ENCODE data around the gene RNF212. TPM values are rescaled to one million over a fixed set of nuclear protein-coding genes. Genes with fewer than 3 reads are reported as not detected.
"Not testable (repeated sequence)": the region's sequence is repeated elsewhere in the genome, so short reads cannot be mapped to it uniquely, and the experiment has no call there.

The RNF212 gene
- total RNA-seq, 1 donor from 2014 or later: not detected

DNA sequence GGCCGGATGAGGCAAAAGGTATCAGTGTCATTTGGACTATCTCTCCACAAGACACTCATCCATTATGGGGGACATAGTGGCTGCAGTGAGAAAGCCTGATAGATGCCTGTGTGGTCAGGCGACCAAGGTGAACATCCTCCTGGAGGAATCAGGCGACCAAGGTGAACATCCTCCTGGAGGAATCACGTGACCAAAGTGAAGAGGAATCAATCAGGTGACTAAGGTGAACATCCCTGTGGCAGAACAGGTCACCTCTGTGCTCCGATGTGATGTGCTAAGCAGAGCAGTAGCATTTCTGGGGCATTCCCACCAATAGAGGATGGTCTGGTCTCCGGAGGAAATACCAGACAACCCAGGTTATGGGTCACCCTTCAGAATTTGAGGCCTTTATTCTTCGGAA lies 44.0 kb downstream of the RNF212 start:
- no peak for DNase-seq (ENCODE audit: low read depth)

DNA sequence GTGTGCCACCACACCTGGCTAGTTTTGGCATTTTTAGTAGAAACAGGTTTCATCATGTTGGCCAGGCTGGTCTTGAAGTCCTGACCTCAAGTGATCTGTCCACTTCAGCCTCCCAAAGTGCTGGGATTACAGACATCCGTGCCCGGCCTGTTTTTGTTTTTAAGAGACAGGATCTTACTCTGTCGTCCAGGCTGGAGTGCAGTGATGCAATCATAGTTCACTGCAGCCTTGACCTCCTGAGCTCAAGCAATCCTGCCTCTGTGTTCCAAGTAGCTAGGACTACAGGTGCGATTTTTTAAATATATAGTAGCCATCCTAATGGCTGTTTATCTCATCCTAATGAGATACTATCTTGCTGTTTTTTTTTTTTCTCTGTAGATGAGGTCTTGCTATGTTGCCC lies 47.6 kb downstream of the RNF212 start:
- DNase-seq (ENCODE audit: low read depth): no peak

DNA sequence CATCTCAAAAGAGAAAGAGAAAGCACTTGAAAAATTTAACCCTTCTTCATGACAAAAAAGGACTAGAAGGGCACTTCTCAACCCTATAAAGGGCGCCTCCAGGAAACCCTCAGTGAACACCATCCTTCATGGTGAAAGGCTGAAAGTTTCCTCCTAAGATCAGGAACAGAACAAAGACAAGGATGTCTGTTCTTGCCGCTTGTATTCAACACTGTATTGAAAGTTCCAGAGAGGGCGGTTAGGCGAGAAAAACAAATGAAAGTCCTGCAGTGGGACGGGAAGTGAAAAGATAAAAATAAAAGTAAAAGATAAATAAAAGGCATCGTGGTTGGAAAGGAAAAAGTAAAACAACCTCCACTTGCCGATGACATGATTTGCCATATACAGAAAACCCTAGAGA lies 50.9 kb downstream of the RNF212 start:
- DNase-seq (ENCODE audit: low read depth): no peak

DNA sequence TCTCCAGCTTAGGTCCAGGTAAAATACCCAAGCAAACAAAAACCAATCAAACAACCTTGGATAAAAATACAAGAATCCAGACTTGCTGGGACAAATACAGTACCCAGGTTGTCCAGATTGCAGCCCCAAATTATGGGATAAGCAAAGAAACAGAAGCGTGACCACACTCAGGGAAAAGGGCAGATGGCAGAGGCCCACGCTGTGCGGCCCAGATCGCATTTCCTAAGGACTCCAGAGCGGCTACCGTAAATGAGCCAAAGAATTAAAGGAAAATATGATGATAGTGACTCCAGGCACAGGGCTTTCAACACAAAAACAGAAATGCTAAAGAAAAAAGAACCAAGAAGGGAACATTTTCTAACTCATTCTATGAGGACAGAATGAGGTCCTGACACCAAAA lies 51.6 kb downstream of the RNF212 start:
- no peak for DNase-seq (ENCODE audit: low read depth)

DNA sequence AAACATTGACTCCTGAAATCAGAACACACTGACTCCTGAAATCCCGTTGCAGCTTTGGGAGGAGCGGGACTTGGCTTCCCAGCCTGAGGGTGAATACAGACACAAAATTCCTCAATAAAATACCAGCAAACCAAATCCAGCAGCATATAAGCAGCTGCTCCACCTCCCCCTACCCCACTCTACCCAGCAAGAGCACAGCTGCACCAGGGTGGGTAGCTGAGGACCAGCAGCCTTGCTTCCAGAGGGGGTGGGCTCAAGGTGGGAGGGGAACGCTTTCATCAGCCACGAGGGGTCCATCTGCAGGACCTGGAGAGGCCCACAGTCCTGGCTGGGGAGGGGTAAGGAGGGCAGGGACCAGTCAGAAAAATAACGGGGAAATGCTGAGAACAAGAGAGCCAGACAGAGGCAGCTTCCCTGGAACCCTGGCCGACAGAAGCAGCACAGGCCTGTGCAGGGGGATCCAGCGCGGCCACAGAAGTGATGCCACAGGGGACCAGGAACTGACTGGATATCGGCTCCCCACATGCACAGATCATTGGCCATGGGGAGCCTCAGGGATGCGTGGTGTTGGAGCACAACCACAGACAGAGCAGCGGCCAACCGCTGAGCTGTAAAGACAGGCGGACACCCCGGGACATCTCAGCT lies 52.2 kb downstream of the RNF212 start:
- no peak for DNase-seq (ENCODE audit: low read depth)

DNA sequence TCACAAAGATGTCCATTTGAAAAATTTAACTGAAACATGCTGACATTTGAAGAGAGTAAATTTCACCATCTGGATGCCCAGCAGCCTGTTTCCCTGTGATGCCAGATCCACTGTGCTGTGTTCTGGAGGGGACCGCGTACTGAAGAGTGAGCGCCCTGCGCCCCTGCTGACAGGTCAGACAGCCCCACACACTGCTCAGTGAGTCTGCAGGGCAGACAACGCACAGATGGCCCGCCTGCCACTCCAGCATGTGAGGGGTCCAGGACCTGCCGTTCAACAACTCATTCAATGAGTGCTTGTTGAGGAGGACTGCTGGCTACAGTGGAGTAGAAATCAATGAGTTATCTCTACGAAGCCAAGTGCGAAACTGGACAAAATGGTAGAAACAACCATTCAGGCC lies 52.7 kb downstream of the RNF212 start:
- no peak for DNase-seq (ENCODE audit: low read depth)

DNA sequence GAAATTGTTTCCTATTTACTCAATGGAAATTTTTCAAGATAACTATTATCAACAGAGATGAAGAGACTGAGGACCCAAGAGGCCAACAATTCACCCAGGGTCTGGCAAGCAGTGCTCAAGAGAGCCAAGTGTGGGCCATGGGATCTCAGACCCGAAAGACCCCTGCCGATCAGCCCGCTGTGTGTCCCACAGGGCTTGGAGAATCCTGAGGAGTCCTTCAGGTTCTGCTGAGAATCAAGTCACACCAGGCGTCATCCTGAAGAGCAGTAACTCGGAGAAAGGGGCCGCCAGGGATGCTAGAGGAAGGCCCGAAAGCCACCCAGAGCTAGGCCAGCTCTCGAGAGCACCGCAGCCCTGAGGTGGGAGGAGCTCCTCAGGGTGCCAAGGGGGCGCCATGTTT lies 53.2 kb downstream of the RNF212 start:
- no peak for DNase-seq (ENCODE audit: low read depth)

DNA sequence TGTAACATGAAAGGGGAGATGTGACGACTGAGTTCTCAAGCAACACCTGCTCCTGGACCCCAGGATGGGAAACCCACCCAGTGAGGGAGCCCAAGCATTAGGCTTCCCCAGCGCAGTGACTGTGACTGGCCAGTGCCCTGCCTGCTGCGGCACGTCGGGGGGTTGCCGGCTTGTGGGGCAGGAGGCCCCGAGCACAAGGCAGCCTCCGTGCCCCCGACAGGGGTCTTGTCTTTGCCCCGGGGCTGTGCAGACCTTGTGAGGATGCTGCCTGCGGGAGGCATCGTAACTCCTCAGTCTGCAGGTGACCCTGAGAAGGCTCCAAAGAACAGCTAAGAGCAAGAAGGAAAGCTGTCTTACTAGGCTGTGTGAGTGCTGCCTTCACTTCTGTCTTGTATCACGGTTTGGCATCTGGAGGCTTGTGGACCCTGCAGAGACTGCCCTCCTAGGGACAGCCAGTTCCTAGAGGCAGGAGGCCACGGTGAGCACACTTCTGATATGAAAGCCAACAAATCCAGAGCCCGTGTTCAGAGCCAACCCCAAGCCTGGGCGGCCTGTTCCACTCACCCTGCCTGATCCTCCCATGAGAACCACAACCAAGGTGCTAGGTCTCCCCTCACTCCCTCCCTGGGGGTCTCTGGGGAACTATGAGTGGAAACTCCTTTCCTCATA lies 54.2 kb downstream of the RNF212 start:
- no peak for DNase-seq (ENCODE audit: low read depth)

DNA sequence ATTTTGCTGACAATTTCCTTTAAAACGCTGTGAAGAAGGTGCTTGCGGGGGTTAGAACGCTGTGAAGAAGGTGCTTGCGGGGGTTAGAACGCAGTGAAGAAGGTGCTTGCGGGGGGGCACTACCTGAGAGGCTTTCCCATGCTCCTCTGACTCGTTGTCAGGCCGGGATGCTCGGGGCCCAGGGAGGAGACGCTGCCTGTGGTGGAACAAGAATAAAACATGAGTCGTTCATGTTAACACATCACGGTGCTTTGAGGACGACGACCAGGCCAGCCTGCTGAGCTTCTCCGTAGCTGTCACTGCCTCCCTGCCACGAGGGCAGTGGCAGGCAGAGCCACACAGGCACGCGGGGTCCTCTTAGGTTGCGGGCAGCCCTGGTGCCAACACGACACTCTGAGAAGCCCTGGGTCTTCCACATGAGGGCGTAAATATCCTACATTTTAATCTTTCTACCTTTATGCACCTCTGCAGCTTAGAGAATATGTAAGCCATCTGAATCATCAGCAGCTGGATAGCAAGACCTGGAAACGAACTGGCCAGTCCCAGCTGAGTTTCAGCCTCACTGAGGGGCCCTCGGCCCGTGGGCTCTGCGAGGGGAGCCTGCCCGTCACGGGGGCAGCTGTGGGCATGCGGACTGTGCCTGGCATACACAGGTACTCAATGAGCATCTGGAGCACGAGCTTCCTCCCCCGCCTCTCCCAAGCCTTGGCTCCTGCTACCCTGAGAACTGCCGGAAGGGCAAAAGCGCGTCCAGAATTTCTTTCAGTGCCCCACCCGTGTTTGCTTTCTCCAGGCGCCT lies 55.0 kb downstream of the RNF212 start:
- DNase-seq (ENCODE audit: low read depth): peak; percentile 37

DNA sequence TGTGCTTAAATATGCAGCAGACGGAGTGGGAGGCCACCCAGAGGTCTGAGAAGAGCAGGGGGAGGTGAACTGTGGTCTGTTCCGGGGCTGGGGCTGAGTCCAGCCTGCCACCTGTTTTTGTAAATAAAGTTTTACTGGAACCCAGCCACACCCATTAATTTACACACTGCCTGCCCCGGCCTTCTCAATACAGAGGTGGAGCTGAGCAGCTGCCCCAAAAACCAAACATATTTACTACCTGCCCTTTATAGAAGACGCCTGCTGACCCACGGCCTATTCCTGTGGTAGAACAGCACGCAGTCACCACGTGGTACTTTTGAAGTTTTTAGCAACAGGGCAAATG lies 56.0 kb downstream of the RNF212 start:
- peak; percentile 30 for DNase-seq (ENCODE audit: low read depth)

DNA sequence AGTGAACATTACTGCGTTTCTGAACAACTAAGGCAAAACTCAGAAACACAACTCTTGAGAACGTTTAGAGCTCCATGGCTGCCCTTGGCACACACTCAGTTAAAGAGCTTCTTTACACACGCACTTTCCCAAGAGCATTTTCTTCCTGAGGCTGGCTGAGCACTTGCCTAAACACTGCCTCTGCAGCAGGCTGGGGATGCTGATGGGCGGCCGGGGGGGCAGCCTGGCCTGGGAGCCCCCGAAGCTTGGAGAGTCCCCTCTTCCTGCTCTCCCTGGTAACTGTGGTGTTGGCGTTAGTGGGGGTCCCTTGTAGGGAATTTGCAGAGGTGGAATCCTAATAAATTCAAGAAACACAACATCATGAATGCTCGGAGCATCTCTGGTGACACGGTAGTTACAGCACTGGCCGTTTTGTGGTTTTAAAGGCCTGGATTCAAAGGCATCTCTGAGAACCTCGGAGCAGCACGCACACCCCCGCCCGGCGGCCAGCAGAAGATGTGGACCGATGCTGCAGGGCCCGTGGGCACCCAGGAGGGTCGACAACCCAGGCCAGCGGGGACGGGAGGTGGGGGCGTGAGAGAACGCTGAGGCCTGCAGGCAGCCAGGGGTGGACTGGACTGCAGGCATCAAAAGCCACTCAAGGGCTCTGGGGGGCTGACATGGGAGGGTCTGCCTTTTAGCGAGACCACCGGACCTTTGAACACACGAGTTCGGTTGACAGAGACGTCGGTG lies 56.5 kb downstream of the RNF212 start:
- no peak for DNase-seq (ENCODE audit: low read depth)

DNA sequence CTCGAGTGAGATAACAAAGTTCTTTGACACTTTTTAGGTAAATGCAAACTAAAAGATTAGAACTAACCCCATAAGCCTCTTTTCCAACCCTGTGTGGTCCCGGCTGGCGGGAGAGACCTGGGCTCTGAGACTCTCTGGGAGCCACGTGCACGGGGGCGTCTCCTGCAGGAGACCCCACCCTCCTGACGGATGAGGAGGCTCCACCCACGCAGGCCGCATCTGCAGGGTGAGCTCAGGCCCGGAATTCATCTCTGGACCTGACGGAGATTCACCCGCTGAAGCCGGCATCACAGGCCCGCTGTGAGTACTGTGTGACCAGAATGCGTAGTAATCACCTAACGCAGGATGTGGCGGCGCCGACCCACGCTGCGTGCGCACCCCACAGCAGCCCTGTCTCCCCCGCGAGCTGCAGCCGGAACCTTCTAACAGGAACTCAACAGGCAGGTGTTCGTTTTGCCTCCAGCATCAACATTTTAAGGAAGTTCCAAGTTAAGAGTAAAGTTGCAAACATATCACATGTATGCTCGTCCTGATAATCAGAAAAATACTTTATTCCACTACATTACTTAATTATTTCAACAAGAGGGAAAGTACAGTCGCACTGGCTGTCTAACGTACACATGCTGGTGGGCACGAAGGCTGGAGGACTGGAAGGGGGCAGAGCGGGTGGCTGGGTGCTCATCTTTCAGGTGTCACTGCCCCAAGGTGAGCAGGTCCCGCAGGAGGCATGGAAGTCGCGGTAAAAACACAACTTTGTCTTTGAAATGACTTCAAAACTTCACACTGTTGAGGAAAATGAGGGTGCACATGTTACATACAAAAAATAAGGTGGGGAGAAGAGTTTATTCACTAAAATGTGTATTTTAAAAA lies 57.4 kb downstream of the RNF212 start:
- no peak for DNase-seq (ENCODE audit: low read depth)

DNA sequence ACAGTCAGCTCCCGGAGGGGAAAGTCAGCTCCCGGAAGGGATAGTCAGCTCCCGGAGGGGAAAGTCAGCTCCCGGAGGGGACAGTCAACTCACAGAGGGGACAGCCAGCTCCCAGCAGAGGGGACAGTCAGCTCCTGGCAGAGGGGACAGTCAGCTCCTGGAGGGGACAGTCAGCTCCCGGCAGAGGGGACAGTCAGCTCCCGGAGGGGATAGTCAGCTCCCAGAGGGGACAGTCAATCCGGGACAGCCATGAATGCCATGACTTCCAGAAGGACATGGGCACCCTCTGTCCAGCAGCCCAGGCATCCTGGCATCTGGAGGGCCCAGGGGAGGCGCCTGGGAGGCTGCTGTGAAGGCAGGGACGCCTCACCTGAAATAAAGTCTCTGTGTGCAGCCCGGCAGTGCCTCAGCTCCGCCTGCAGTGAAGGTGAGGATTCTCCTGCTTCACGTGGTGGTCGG lies 58.1 kb downstream of the RNF212 start:
- not testable (repeated sequence) for DNase-seq (ENCODE audit: low read depth)

DNA sequence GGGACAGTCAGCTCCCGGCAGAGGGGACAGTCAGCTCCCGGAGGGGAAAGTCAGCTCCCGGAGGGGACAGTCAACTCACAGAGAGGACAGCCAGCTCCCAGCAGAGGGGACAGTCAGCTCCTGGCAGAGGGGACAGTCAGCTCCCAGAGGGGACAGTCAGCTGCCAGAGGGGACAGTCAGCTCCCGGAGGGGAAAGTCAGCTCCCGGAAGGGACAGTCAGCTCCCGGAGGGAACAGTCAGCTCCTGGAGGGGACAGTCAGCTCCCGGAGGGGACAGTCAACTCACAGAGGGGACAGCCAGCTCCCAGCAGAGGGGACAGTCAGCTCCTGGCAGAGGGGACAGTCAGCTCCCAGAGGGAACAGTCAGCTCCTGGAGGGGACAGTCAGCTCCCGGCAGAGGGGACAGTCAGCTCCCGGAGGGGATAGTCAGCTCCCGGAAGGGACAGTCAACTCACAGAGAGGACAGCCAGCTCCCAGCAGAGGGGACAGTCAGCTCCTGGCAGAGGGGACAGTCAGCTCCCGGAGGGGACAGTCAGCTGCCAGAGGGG lies 58.6 kb downstream of the RNF212 start:
- DNase-seq (ENCODE audit: low read depth): not testable (repeated sequence)

DNA sequence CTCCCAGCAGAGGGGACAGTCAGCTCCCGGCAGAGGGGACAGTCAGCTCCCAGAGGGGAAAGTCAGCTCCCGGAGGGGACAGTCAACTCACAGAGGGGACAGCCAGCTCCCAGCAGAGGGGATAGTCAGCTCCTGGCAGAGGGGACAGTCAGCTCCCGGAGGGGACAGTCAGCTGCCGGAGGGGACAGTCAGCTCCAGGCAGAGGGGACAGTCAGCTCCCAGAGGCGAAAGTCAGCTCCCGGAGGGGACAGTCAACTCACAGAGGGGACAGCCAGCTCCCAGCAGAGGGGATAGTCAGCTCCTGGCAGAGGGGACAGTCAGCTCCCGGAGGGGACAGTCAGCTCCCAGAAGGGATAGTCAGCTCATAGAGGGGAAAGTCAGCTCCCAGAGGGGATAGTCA lies 59.5 kb downstream of the RNF212 start:
- DNase-seq (ENCODE audit: low read depth): not testable (repeated sequence)

DNA sequence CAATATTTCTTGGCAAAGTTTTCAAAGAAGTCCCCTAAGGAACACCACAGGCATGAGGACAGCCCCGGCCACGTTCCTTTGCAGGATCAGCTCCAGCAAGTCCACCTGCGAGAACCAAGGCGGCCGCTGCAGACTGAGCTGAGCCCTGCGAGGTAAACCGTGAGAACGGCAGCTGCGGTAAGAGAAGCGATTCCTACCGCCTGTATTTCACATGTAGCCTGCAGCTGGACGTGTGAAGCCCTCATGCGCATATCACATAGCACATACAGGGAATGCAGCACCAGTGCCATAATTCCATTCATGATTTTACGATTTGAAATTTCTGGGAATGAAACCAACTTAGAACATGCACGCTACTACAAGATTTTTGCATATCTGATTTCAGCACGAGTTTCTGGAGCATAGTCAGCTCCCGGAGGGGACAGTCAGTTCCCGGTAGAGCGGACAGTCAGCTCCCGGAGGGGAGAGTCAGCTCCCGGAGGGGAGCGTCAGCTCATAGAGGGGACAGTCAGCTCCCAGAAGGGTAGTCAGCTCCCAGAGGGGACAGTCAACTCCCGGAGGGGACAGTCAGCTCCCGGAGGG lies 60.2 kb downstream of the RNF212 start:
- DNase-seq (ENCODE audit: low read depth): peak; percentile 65

DNA sequence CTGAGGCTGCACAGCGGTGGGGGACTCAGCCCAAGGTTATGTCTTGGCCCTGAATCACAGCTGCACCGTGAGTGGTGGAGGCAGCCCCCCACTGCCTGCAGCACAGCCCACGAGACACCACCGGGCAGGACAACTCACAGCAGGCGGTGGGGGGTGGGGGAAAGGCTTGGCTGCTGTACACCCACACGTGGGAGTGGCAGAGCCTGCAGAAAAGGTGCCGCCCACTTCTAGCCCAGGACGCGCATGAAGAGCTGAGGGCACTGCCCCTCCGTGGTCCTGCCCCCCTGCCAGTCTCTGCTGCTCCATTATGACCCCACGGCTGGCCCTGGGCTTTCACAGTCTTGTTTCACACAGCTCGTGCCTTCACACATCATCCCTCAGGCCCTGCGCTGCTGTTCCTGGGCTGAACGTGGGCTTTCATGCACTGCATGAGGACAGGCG lies 61.1 kb downstream of the RNF212 start:
- DNase-seq (ENCODE audit: low read depth): no peak

DNA sequence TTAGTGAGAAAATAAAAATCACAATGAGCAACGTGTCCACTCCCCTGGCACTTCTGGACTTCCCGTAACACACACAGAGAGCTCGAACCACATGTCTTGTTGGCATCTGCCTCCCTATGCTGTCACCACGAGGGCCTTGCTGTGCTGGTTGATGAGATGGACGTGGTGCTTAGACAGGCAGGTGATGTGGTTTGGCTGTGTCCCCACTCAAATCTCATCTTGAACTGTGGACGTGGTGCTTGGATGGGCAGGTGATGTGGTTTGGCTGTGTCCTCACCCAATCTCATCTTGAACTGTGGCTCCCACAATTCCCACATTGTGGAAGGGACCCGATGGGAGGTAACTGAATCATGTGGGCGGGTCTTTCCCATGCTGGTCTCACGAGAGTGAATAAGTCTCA lies 61.9 kb downstream of the RNF212 start:
- peak; percentile 94 for DNase-seq (ENCODE audit: low read depth)

DNA sequence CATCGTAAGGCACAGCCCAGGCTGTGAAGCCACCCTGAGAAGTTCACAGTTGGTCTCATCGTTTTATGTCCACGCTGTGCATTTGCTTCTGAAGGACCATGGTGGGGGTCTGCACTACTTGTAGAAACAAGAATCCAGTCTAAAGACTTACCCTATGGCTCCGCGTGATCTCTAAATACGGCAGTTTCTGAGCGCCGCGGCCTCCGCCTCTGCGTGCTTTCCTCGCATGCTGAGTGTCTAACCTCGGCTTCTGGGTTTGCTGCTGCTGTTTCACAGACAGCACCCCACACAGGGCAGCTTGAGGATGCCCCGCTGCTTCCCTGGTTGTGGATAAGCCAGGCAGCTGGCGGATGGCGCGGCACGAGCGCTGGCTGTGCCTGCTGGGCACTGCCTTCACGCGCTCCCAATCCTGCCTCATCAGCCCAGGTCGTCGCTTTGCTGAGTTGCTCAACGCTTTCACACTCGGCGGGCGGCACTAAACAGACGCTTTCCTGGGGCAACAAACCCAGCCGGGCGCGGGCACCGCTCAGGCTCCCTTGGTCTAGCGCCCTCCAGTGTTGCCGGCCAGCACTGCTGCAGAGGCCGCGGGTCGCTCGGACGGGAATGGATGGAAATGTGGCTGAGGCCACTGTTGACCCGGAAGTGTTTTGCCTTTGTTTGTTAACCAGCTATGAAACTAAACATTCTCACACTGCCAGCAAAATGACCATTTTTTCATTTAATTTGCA lies 62.7 kb downstream of the RNF212 start:
- no peak for DNase-seq (ENCODE audit: low read depth)

DNA sequence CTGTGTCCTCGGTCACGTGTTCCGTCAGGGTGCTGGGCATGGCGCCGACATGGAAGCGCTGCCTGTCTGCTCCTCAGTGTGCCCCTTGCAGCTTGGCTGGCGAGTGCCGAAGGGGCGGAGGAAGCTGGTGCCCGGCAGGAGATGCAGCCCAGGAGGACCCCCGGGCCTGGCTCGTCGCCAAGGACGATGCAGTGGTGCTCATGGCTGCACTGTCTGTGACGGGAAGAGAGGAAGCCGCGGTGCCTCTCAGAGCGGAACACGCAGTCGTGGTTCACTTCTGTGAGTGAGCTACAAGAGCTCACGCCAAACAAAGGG lies 63.8 kb downstream of the RNF212 start:
- DNase-seq (ENCODE audit: low read depth): no peak
